Mesenchymal stem cell (in vitro differentiated cells and primary cell): ENCODE results near the gene ATXN7L1.

Experiments used
- DNase-seq: peaks from one replicate; pipeline ENCODE4 v3.0.0-alpha.2; 2013
- H2AFZ ChIP-seq: one replicate; pipeline ENCODE4 v1.6.1; 2013; ENCODE audit warnings: low read depth, mild to moderate bottlenecking, control low read depth, inconsistent platforms, low read length, moderate library complexity
- H2AK5ac ChIP-seq: 2 replicates; pipeline ENCODE4 v1.6.1; 2013; ENCODE audit warnings: low read length, moderate library complexity, mild to moderate bottlenecking, inconsistent platforms; ENCODE audit not compliant: severe bottlenecking
- H2BK120ac ChIP-seq: one replicate; pipeline ENCODE4 v1.6.1; 2013; ENCODE audit warnings: low read depth, mild to moderate bottlenecking, inconsistent platforms, low read length, moderate library complexity
- H2BK12ac ChIP-seq, 2 experiments: one replicate each; pipeline ENCODE4 v1.6.1; 2013; ENCODE audit warnings: inconsistent platforms in 2 of 2, low read length in 2 of 2, mild to moderate bottlenecking in 2 of 2, moderate library complexity in 2 of 2, control low read depth in 1 of 2
- H2BK15ac ChIP-seq: one replicate; pipeline ENCODE4 v1.6.1; 2013; ENCODE audit warnings: mild to moderate bottlenecking, low read depth, inconsistent platforms; ENCODE audit not compliant: poor library complexity, severe bottlenecking
- H2BK5ac ChIP-seq: 2 replicates; pipeline ENCODE4 v1.6.1; 2013; ENCODE audit warnings: low read depth, mild to moderate bottlenecking, low read length, control low read depth, inconsistent platforms; ENCODE audit not compliant: poor library complexity, severe bottlenecking
- H3K14ac ChIP-seq, 2 experiments: one replicate each; pipeline ENCODE4 v1.6.1; 2013; ENCODE audit warnings: inconsistent platforms in 2 of 2, low read length in 2 of 2, control low read depth in 1 of 2, mild to moderate bottlenecking in 1 of 2, moderate library complexity in 1 of 2
- H3K18ac ChIP-seq, 2 experiments: one replicate each; pipeline ENCODE4 v1.6.1; 2013; ENCODE audit warnings: inconsistent platforms in 2 of 2, low read length in 2 of 2, control low read depth in 1 of 2, low read depth in 1 of 2, mild to moderate bottlenecking in 1 of 2
- H3K23ac ChIP-seq, 2 experiments: one replicate each; pipeline ENCODE4 v1.6.1; 2013; ENCODE audit warnings: inconsistent platforms in 2 of 2, low read length in 2 of 2, mild to moderate bottlenecking in 2 of 2, moderate library complexity in 2 of 2, control low read depth in 1 of 2
- H3K27ac ChIP-seq: 2 replicates; pipeline ENCODE4 v1.5.1; 2013; ENCODE audit warnings: mild to moderate bottlenecking, moderate library complexity, low read length, control low read depth, inconsistent platforms; ENCODE audit not compliant: poor library complexity, severe bottlenecking
- H3K27me3 ChIP-seq, 2 experiments: 2 replicates each; pipeline versions ENCODE4 v1.6.1 to v1.7.0; 2013; ENCODE audit warnings: low read length in 2 of 2, mild to moderate bottlenecking in 2 of 2, moderate library complexity in 2 of 2, control low read depth in 1 of 2, inconsistent platforms in 1 of 2; ENCODE audit not compliant: control insufficient read depth in 1 of 2, insufficient read depth in 1 of 2
- H3K36me3 ChIP-seq, 2 experiments: 2 replicates each; pipeline versions ENCODE4 v1.6.1 to v1.7.0; 2013; ENCODE audit warnings: low read length in 2 of 2, control low read depth in 1 of 2, inconsistent platforms in 1 of 2, low read depth in 1 of 2, mild to moderate bottlenecking in 1 of 2; ENCODE audit not compliant: insufficient read depth in 2 of 2, control insufficient read depth in 1 of 2
- H3K4ac ChIP-seq, 2 experiments: one replicate each; pipeline ENCODE4 v1.6.1; 2013; ENCODE audit warnings: inconsistent platforms in 2 of 2, low read length in 2 of 2, mild to moderate bottlenecking in 2 of 2, moderate library complexity in 2 of 2, control low read depth in 1 of 2, low read depth in 1 of 2
- H3K4me1 ChIP-seq: 2 replicates; pipeline ENCODE4 v1.6.1; 2013; ENCODE audit warnings: low read depth, low read length, control low read depth; ENCODE audit not compliant: control insufficient read depth, insufficient read depth
- H3K4me2 ChIP-seq: 2 replicates; pipeline ENCODE4 v1.6.1; 2013; ENCODE audit warnings: low read length, mild to moderate bottlenecking, inconsistent platforms; ENCODE audit not compliant: poor library complexity, severe bottlenecking
- H3K4me3 ChIP-seq, 2 experiments: 2 replicates each; pipeline versions ENCODE4 v1.5.1 to v1.7.0; 2013; ENCODE audit warnings: low read length in 2 of 2, mild to moderate bottlenecking in 2 of 2, control low read depth in 1 of 2, low read depth in 1 of 2; ENCODE audit not compliant: insufficient read depth in 1 of 2
- H3K79me1 ChIP-seq: replicated peaks from 2 replicates; pipeline ENCODE4 v1.6.1; 2013; ENCODE audit warnings: mild to moderate bottlenecking, control low read depth, low read length, inconsistent platforms; ENCODE audit not compliant: poor library complexity, severe bottlenecking
- H3K9ac ChIP-seq: 2 replicates; pipeline ENCODE4 v1.7.0; 2013; ENCODE audit warnings: mild to moderate bottlenecking, low read length, moderate library complexity
- H3K9me3 ChIP-seq: 2 replicates; pipeline ENCODE4 v1.7.0; 2013; ENCODE audit warnings: mild to moderate bottlenecking, low read length; ENCODE audit not compliant: control insufficient read depth
- H4K8ac ChIP-seq: one replicate; pipeline ENCODE4 v1.6.1; 2013; ENCODE audit warnings: inconsistent platforms, mild to moderate bottlenecking, low read length, moderate library complexity
- H4K91ac ChIP-seq: one replicate; pipeline ENCODE4 v1.6.1; 2013; ENCODE audit warnings: mild to moderate bottlenecking, low read length, inconsistent platforms
- WGBS: methylation state at CpG from one replicate; pipeline ENCODE4 v1.1.7; 2013; ENCODE audit warnings: mixed read lengths; 5-methylcytosine and 5-hydroxymethylcytosine counted together

ATXN7L1 gene

DNA sequence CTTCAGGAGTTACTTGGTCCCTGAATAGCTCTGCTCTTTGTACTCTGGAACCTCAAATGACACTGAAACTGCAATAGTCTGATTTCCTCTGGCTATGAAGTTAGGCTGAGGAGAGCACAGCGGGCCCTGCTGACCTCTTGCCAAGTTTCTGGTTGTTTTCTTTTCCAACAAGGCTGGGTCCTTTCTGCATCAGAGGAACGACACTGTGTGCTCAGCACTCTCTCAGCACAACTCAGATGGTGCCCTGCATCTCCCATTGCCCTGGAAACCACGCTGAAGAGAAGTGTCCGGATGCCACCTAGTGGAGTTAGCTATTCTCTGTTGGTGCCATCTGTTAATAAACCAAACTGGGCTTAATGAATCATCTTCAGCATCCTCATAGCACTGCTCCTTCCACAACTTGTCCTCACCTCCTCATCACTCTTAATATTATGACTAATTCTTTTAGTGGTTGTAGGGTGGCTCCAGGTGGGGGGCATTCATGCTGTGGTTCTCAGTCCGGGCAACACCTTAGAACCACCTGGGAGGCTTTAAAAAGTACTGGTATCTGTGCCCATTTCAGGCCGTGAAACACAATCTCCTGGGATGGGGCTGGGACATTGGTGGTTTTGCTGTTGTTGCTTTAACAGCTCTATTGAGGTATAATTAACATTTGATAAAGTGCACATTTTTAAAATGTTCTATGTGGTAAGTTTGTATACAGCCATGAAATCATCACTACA, 286.9 kb downstream of the ATXN7L1 start:
- H3K36me3 ChIP-seq = no peaks in the 10 kb centered on the region
- WGBS = 45% methylated on average over 5 of the region's 6 CpGs
- no peaks in the 10 kb centered on the region for H3K27me3 ChIP-seq
- DNase-seq = peak; percentile 82
- no peak overlapping the region for H3K4me2 ChIP-seq
- peak overlapping the region; percentile 27 for H3K27ac ChIP-seq
- H2BK12ac ChIP-seq = no peak overlapping the region
- H4K8ac ChIP-seq = no peak overlapping the region
- no peak overlapping the region for H3K4me3 ChIP-seq
- no peaks in the 10 kb centered on the region for H3K9me3 ChIP-seq
- H2BK15ac ChIP-seq = no peak overlapping the region
- H3K14ac ChIP-seq = no peak overlapping the region
- no peak overlapping the region for H2BK5ac ChIP-seq
- no peak overlapping the region for H2BK120ac ChIP-seq
- H3K79me1 ChIP-seq = no peaks in the 10 kb centered on the region
- H2AK5ac ChIP-seq = no peak overlapping the region
- H4K91ac ChIP-seq = no peak overlapping the region
- no peak overlapping the region for H3K18ac ChIP-seq
- no peak overlapping the region for H3K4ac ChIP-seq
- no peak overlapping the region for H3K23ac ChIP-seq
- H3K9ac ChIP-seq = no peak overlapping the region
- H2AFZ ChIP-seq = no peak overlapping the region
- no peaks in the 10 kb centered on the region for H3K4me1 ChIP-seq

DNA sequence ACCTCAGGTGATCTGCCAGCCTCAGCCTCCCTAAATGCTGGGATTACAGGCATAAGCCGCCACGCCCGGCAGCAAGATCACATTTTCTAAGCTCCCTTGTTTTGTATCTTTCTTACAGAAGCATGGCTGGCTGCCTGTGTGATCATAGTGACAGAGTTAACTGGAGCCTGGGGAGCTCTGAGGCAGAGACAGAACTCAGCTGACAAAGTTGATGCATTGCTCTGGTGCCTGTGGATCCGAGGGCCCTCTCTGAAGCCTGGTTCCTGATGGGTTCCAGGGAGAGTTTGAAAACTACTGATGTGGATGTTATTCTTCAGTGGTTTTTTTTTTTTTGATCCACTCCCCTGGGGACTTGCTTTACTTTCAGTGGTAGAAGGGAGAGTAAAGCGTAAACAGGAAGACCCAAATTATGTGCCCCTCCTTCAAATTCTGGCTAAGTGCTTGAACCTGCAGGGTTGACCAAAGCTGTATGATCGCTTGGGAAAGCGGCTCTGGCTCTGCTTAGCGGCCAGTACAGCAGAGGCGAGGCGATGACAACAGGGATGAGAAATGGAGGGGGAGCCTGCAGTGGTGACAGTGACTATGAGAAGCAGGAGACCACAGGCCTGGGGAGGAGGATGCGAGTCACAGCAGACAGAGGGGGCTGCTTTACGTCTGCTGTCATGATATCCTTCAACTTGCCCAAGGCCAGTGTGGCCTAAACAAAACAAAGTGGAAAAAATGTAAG, 288.3 kb downstream of the ATXN7L1 start:
- no peak overlapping the region for H2AK5ac ChIP-seq
- H3K4ac ChIP-seq = no peak overlapping the region
- H3K27me3 ChIP-seq = no peaks in the 10 kb centered on the region
- no peak overlapping the region for H3K4me2 ChIP-seq
- no peak overlapping the region for H4K8ac ChIP-seq
- no peak overlapping the region for H3K27ac ChIP-seq
- peak overlapping the region; percentile 37 for H2AFZ ChIP-seq
- H3K4me3 ChIP-seq = no peak overlapping the region
- peak; percentile 82 for DNase-seq
- H3K14ac ChIP-seq = no peak overlapping the region
- no peak overlapping the region for H2BK5ac ChIP-seq
- H4K91ac ChIP-seq = no peak overlapping the region
- 28% methylated on average over 12 of the region's 12 CpGs for WGBS
- H3K9ac ChIP-seq = no peak overlapping the region
- no peaks in the 10 kb centered on the region for H3K79me1 ChIP-seq
- no peaks in the 10 kb centered on the region for H3K36me3 ChIP-seq
- H2BK15ac ChIP-seq = no peak overlapping the region
- no peak overlapping the region for H3K18ac ChIP-seq
- no peak overlapping the region for H2BK12ac ChIP-seq
- peaks cover 7% of the 10 kb centered on the region for H3K9me3 ChIP-seq
- no peak overlapping the region for H2BK120ac ChIP-seq
- no peak overlapping the region for H3K23ac ChIP-seq
- H3K4me1 ChIP-seq = no peaks in the 10 kb centered on the region

DNA sequence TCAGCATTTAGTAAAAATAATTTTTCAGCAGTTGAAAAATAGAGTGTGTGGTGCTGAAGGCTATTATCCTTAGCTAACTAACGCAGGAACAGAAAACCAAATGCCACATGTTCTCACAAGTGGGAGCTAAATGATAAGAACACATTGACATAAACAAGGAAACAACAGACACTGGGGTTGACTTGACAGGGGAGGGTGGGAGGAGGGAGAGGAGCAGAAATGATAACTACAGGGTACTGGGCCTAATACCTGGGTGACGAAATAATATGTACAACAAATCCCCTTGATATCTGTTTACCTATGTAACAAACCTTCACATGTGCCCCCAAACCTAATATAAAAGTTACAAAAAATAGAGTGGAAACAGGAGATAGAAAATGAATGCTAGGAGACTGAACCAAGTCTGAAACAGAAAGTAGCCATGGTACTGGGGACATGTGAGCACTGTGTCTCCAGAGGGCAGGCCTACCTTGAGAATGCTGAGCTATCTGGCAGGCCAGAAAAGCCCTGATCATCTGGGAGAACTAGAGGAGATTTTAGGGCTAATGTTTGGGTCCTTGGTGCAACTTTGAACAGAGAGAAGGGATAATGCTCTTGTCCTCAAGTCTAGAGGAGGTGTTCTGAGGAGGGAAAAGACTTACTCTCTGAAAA, 290.4 kb downstream of the ATXN7L1 start:
- H3K9me3 ChIP-seq = peaks cover 7% of the 10 kb centered on the region
- no peak overlapping the region for H3K18ac ChIP-seq
- no peaks in the 10 kb centered on the region for H3K79me1 ChIP-seq
- H3K14ac ChIP-seq = no peak overlapping the region
- no peak overlapping the region for H4K8ac ChIP-seq
- no peak overlapping the region for H3K4me3 ChIP-seq
- no peak overlapping the region for H3K9ac ChIP-seq
- no peak overlapping the region for H2AK5ac ChIP-seq
- no peak overlapping the region for H3K23ac ChIP-seq
- H4K91ac ChIP-seq = no peak overlapping the region
- DNase-seq = no peak
- peaks cover 5% of the 10 kb centered on the region for H3K4me1 ChIP-seq
- H3K36me3 ChIP-seq = no peaks in the 10 kb centered on the region
- H2BK5ac ChIP-seq = no peak overlapping the region
- no peak overlapping the region for H2BK120ac ChIP-seq
- no peak overlapping the region for H2BK15ac ChIP-seq
- H3K4ac ChIP-seq = no peak overlapping the region
- WGBS = no CpG with 5 or more reads among the region's 2 CpGs
- no peaks in the 10 kb centered on the region for H3K27me3 ChIP-seq
- H3K27ac ChIP-seq = no peak overlapping the region
- H2AFZ ChIP-seq = no peak overlapping the region
- H2BK12ac ChIP-seq = peak overlapping the region in 1 of 2 experiments; percentile 83
- no peak overlapping the region for H3K4me2 ChIP-seq

DNA sequence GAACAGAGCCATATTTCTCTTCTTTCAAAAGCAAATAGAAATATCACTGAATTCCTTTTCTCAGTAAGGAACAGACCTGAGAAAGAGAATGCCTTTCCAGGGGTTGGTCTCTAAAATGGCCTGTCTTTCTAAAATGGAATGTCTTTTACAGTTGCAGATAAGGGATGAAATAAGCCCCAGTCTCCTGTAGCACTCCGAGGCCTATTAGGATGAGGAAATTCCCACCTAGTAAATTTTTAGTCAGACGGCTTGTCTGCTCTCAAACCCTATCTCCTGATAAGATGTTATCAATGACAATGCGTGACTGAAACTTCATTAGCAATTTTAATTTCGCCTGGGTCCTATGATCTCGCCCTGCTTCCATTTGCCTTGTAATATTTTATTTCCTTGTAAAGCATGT, 292.2 kb downstream of the ATXN7L1 start:
- DNase-seq = no peak
- peaks cover 7% of the 10 kb centered on the region for H3K9me3 ChIP-seq
- H2BK120ac ChIP-seq = no peak overlapping the region
- no peak overlapping the region for H3K14ac ChIP-seq
- no peak overlapping the region for H4K8ac ChIP-seq
- H3K18ac ChIP-seq = no peak overlapping the region
- H2AK5ac ChIP-seq = no peak overlapping the region
- H2BK12ac ChIP-seq = no peak overlapping the region
- H3K4me2 ChIP-seq = no peak overlapping the region
- no peak overlapping the region for H3K4me3 ChIP-seq
- no peak overlapping the region for H2BK5ac ChIP-seq
- no peak overlapping the region for H4K91ac ChIP-seq
- H3K27ac ChIP-seq = no peak overlapping the region
- WGBS = 92% methylated on average over 5 of the region's 5 CpGs
- H3K9ac ChIP-seq = no peak overlapping the region
- no peak overlapping the region for H3K4ac ChIP-seq
- no peak overlapping the region for H2AFZ ChIP-seq
- H2BK15ac ChIP-seq = no peak overlapping the region
- H3K36me3 ChIP-seq = no peaks in the 10 kb centered on the region
- no peaks in the 10 kb centered on the region for H3K27me3 ChIP-seq
- peaks cover 11% of the 10 kb centered on the region for H3K4me1 ChIP-seq
- H3K23ac ChIP-seq = no peak overlapping the region
- no peaks in the 10 kb centered on the region for H3K79me1 ChIP-seq
